Left cardiac atrium (tissue), 4 donors: ENCODE data around the gene CALB2. TPM values are rescaled to one million over a fixed set of nuclear protein-coding genes. Genes with fewer than 3 reads are reported as not detected.
"Not testable (repeated sequence)": the region's sequence is repeated elsewhere in the genome, so short reads cannot be mapped to it uniquely, and the experiment has no call there.

Source experiments
- ATAC-seq, 2 donors: fragments of 200-7000 bp; cut with Tn5 transposase; one replicate each; pipeline ENCODE4 v1.9.1; 2020; ENCODE audit warnings: mild to moderate bottlenecking in 2 of 2, moderate library complexity in 2 of 2
- DNase-seq: peaks from one replicate; pipeline ENCODE4 v3.0.0-alpha.2; 2020
- intact Hi-C, 2 donors: fragments of 100-400 bp; cut with DNase I; formaldehyde crosslinking; loops; one replicate each; pipeline versions ENCODE4 v1.14.1 to v1.15.1; 2022 to 2023
- total RNA-seq, 2 donors: library from RNA; stranded (reverse); fragmentation: NEBNext Ultra II Directional; extraction: Animal tissue kit (Norgen Biotek cat#: 25700); gene quantifications; one replicate each; pipeline ENCODE4 v1.2.1, GENCODE V29; 2021
- donor health status: DM: no; HTN: yes; CAD: no.
- donor health status: DM: no; HTN: yes; CAD: no; lungs with severe emphysema.
- donor health status: DM: yes; HTN: yes; CAD: no.
- donor health status: Dilated cardiomyopathy.

The CALB2 gene
- total RNA-seq, 2 donors from 2014 or later = 25.9 to 30.8 TPM

- no peak for DNase-seq
- intact Hi-C loops = no loop called here
- no peak for ATAC-seq
These were observed 7.5 kb upstream of the CALB2 start for GRCh38 chr16:71350821-71351557.

- ATAC-seq (no peak), DNase-seq (no peak)
- intact Hi-C loops = no loop called here
These were observed 7.0 kb upstream of the CALB2 start for GRCh38 chr16:71351558-71351901.

- DNase-seq (no peak), ATAC-seq (no peak)
- intact Hi-C loops = no loop called here
These were observed 6.1 kb upstream of the CALB2 start for GRCh38 chr16:71352466-71352865.

GRCh38 chr16:71352963-71353460, 5.5 kb upstream of the CALB2 start:
- DNase-seq = no peak
- ATAC-seq = no peak
- intact Hi-C loops = no loop called here

- no peak for ATAC-seq
- DNase-seq = no peak
- intact Hi-C loops = no loop called here
These were observed 4.8 kb upstream of the CALB2 start for GRCh38 chr16:71353736-71354135.

- ATAC-seq (no peak), DNase-seq (no peak)
- intact Hi-C loops = no loop called here
These were observed 4.4 kb upstream of the CALB2 start for GRCh38 chr16:71354156-71354555.

GRCh38 chr16:71356051-71356740, 2.3 kb upstream of the CALB2 start:
- ATAC-seq (no peak), DNase-seq (no peak)
- intact Hi-C loops = no loop called here

GRCh38 chr16:71356936-71357335, 1.6 kb upstream of the CALB2 start:
- intact Hi-C loops, DNase-seq, ATAC-seq: not testable (repeated sequence)

GRCh38 chr16:71357681-71358080, 842 bp upstream of the CALB2 start:
- ATAC-seq (no peak), DNase-seq (no peak)
- intact Hi-C loops = no loop called here

- intact Hi-C loops = no loop called here
- DNase-seq (no peak), ATAC-seq (peak in 1 of 2 donors; percentile 20)
These were observed 908 bp downstream of the CALB2 start for GRCh38 chr16:71359431-71359830.

GRCh38 chr16:71360378-71360777, 1.9 kb downstream of the CALB2 start:
- DNase-seq = no peak
- intact Hi-C loops = no loop called here
- peak; percentile 34 to 79 for ATAC-seq

- intact Hi-C loops = no loop called here
- DNase-seq (no peak), ATAC-seq (peak; percentile 34 to 90)
These were observed 5.7 kb downstream of the CALB2 start for GRCh38 chr16:71364133-71364681.

GRCh38 chr16:71365021-71365420, 6.5 kb downstream of the CALB2 start:
- intact Hi-C loops = no loop called here
- ATAC-seq = no peak
- no peak for DNase-seq

GRCh38 chr16:71367241-71367976, 8.9 kb downstream of the CALB2 start:
- intact Hi-C loops = no loop called here

GRCh38 chr16:71368958-71369357, 10.4 kb downstream of the CALB2 start:
- DNase-seq = no peak
- ATAC-seq = no peak
- intact Hi-C loops = no loop called here

More at GRCh38 chr16:71367241-71367976, 8.9 kb downstream of the CALB2 start:
- DNase-seq (peak; percentile 40), ATAC-seq (peak in 1 of 2 donors; percentile 20)

- DNase-seq (no peak), ATAC-seq (no peak)
- intact Hi-C loops = no loop called here
These were observed 11.0 kb downstream of the CALB2 start for GRCh38 chr16:71369494-71369893.

- intact Hi-C loops = no loop called here
- ATAC-seq (no peak), DNase-seq (no peak)
These were observed 12.7 kb downstream of the CALB2 start for GRCh38 chr16:71371237-71371636.

GRCh38 chr16:71373073-71373472, 14.6 kb downstream of the CALB2 start:
- ATAC-seq (peak in 1 of 2 donors; percentile 66), DNase-seq (no peak)
- intact Hi-C loops = no loop called here

- intact Hi-C loops = no loop called here
- DNase-seq (no peak), ATAC-seq (no peak)
These were observed 18.1 kb downstream of the CALB2 start for GRCh38 chr16:71376465-71377157.
